ENCODE measurements around the gene ZNF618. TPM values are rescaled to one million over a fixed set of nuclear protein-coding genes. Genes with fewer than 3 reads are reported as not detected.

The ZNF618 gene
- total RNA-seq, 1 donor from 2014 or later = 12.1 TPM

DNA sequence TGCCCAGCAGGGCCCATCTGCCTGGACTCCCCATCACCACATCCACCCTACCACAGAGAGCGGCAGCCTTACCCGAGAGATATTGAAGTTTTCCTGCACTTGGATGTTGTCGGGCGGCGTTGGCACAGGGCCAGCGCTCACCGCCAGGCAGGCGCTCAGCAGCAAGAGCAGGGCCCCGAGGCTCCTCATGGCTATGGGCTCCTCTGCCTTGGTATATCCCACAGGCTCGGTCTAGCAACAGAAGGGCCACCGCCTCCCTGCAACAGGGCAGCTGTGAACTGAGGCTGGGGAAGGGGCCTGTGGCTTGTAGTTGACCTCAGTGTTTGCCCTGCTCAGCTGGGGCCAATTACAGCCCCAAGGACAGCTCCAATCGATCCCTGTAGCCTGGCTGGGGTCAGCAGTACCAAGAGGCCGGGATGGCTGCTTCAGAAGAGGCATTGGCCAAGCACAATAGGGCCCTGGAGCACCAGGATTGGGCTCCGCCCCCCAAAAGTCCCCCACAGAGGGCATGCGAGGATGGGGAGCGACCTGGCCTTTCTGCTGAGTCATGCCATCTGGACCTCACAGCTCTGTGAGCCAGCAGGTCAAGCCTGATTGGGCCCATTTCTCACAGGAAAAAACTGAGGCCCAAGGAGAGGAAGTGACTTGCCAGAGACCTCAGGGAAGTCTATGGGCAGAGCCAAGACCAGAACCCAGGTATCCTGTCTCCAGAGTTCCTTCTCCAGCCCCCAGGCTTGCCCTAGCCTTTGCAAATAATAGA lies 202.1 kb downstream of the ZNF618 start, which contains the start of gene AMBP:
AMBP (minus strand) TSS at position 280 of the 760 bp plus-strand sequence; CDS start at position 189, 91 bp downstream.
- no peak for DNase-seq (ENCODE audit: low read depth)
- no peak within 1 kb of the TSS for H3K4me3 ChIP-seq (ENCODE audit: low read depth, low read length)
- peaks cover 12% of the 10 kb centered on the region for H3K27me3 ChIP-seq (ENCODE audit: control insufficient read depth, insufficient read depth, low read length)
- no peaks in the 10 kb centered on the region for H3K36me3 ChIP-seq (ENCODE audit: control insufficient read depth, insufficient read depth, low read length)
- no peak for TF ChIP-seq CTCF (IDR thresholded peaks at IDR 0.05; ENCODE audit: insufficient read depth, low read length, poor library complexity, severe bottlenecking)

DNA sequence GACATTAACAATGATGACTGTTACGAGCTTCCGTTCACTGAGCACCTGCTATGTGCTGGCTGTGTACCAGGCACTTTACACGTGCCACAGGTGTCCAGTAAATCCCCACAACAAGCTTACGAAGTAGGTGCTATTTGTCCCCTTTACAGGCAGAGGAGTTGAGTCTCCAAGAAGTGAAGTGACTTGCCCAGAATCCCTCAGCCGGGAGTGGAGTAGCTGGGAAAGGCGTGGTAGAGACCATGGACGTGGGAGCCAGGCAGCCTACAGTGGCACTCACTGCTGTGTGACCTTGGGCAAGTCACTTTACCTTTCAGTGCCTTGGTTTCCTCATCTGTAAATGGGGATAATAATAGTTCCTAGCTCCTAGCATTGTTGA lies 202.7 kb downstream of the ZNF618 start:
- H3K27me3 ChIP-seq (ENCODE audit: control insufficient read depth, insufficient read depth, low read length) = peaks cover 12% of the 10 kb centered on the region

DNA sequence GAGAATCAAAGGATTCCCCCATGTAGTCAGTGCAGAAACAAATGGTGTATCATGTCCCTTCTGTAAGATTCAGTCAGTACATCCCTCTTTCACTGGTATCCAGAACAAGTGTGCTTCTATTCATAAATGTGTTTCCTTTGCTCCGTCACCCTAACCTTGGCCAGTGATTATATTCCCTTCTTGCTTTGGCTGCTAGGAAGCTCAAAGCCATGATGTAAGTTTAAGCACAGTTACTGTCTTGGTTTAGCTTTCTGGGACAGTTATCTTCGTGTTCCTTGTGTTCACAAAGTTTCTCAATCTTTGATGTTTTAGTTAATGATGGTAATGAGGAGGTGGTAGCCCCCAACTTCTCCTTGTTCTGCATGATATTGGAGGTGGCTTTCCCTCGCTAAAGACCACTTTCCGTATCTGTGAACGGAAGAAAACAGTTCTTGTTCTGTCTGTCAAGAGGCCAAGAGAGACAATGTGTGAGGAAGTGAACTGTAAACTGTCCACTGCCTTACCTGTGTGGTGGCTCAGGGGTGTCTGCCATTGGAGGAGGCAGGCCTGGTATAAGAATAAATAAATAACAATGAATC lies 204.2 kb downstream of the ZNF618 start:
- TF ChIP-seq CTCF (IDR thresholded peaks at IDR 0.05; ENCODE audit: insufficient read depth, low read length, poor library complexity, severe bottlenecking) = no peak
- DNase-seq (ENCODE audit: low read depth) = no peak

More for the DNA sequence above, 202.7 kb downstream of the ZNF618 start:
- no peak for TF ChIP-seq CTCF (IDR thresholded peaks at IDR 0.05; ENCODE audit: insufficient read depth, low read length, poor library complexity, severe bottlenecking)
- Histone ChIP-seq H3K36me3 (ENCODE audit: control insufficient read depth, insufficient read depth, low read length) (no peaks in the 10 kb centered on the region), H3K4me3 (ENCODE audit: low read depth, low read length) (no peak overlapping the region)
- no peak for DNase-seq (ENCODE audit: low read depth)

GRCh38 chr9:114080773-114081440 lies 204.8 kb downstream of the ZNF618 start:
- no peak for TF ChIP-seq CTCF (IDR thresholded peaks at IDR 0.05; ENCODE audit: insufficient read depth, low read length, poor library complexity, severe bottlenecking)
- no peak for DNase-seq (ENCODE audit: low read depth)
- H3K36me3 ChIP-seq (ENCODE audit: control insufficient read depth, insufficient read depth, low read length) = no peaks in the 10 kb centered on the region
- H3K27me3 ChIP-seq (ENCODE audit: control insufficient read depth, insufficient read depth, low read length) = peaks cover 6% of the 10 kb centered on the region
- no peak overlapping the region for H3K4me3 ChIP-seq (ENCODE audit: low read depth, low read length)

More for the DNA sequence above, 204.2 kb downstream of the ZNF618 start:
- peaks cover 9% of the 10 kb centered on the region for H3K27me3 ChIP-seq (ENCODE audit: control insufficient read depth, insufficient read depth, low read length)
- no peaks in the 10 kb centered on the region for H3K36me3 ChIP-seq (ENCODE audit: control insufficient read depth, insufficient read depth, low read length)
- H3K4me3 ChIP-seq (ENCODE audit: low read depth, low read length) = no peak overlapping the region

GRCh38 chr9:114081441-114082016 lies 205.4 kb downstream of the ZNF618 start:
- Histone ChIP-seq H3K4me3 (ENCODE audit: low read depth, low read length) (no peak overlapping the region), H3K36me3 (ENCODE audit: control insufficient read depth, insufficient read depth, low read length) (no peaks in the 10 kb centered on the region), H3K27me3 (ENCODE audit: control insufficient read depth, insufficient read depth, low read length) (peaks cover under 1% of the 10 kb centered on the region)
- DNase-seq (ENCODE audit: low read depth) = no peak
- TF ChIP-seq CTCF (IDR thresholded peaks at IDR 0.05; ENCODE audit: insufficient read depth, low read length, poor library complexity, severe bottlenecking) = no peak

Data from kidney epithelial cell (primary cell).